ENCODE results near the gene VWA1. TPM values are rescaled to one million over a fixed set of nuclear protein-coding genes. Genes with fewer than 3 reads are reported as not detected.
A peak's percentile ranks its signal among the peaks of the same experiment; 100 is the strongest.
"Not testable (repeated sequence)": the region's sequence is repeated elsewhere in the genome, so short reads cannot be mapped to it uniquely, and the experiment has no call there.

VWA1 gene
- total RNA-seq, 4 donors from 2014 or later = 14.5 to 27.6 (median 19.8) TPM

DNA sequence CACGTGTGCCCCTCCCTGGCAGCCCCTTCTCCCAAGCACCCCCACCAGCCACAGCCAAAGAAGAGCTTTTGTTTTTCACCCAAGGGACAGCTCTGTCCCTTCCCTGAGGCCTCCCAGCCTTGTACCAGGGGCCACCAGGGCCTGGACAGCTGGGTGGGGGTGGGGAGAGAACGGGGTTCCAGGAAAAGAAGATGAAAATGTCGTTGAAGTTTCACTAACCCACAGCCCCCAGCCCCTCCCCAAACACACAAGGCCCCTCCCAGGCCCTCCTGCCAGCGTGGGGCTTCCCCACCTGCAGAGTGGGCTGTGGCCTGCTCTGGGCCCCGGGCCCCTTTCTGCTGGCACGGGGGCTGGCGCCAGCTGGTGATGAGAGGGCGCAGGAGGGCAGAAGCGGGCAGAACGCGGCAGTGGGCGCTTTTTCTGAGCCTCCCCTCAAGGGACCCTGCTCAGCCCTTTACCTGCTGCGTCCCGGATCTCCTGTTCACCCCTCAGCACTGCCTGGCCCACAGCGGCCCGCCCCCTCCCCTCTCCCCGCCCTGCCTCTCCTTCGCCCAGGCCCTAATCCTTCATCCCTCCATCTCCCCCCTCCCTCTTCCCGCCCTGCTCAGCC lies 8.9 kb upstream of the VWA1 start:
- Histone ChIP-seq H3K9me3 (no peaks in the 10 kb centered on the region), H3K4me1 (peaks cover 44% of the 10 kb centered on the region), H3K27me3 (peaks cover 14% of the 10 kb centered on the region), H3K4me3 (no peak overlapping the region), H3K27ac (no peak overlapping the region), H3K36me3 (no peaks in the 10 kb centered on the region)
- TF ChIP-seq EP300 (IDR thresholded peaks at IDR 0.05) = no peak
- TF ChIP-seq POLR2A (IDR thresholded peaks at IDR 0.05) = no peak
- no peak for TF ChIP-seq POLR2AphosphoS5 (IDR thresholded peaks at IDR 0.05)
- TF ChIP-seq, protein P1, sequence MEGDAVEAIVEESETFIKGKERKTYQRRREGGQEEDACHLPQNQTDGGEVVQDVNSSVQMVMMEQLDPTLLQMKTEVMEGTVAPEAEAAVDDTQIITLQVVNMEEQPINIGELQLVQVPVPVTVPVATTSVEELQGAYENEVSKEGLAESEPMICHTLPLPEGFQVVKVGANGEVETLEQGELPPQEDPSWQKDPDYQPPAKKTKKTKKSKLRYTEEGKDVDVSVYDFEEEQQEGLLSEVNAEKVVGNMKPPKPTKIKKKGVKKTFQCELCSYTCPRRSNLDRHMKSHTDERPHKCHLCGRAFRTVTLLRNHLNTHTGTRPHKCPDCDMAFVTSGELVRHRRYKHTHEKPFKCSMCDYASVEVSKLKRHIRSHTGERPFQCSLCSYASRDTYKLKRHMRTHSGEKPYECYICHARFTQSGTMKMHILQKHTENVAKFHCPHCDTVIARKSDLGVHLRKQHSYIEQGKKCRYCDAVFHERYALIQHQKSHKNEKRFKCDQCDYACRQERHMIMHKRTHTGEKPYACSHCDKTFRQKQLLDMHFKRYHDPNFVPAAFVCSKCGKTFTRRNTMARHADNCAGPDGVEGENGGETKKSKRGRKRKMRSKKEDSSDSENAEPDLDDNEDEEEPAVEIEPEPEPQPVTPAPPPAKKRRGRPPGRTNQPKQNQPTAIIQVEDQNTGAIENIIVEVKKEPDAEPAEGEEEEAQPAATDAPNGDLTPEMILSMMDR (IDR thresholded peaks at IDR 0.05) = no peak
- DNase-seq (ENCODE audit: low spot score in 2 of 2) = no peak
- 59% methylated on average over 16 of the region's 19 CpGs for WGBS

DNA sequence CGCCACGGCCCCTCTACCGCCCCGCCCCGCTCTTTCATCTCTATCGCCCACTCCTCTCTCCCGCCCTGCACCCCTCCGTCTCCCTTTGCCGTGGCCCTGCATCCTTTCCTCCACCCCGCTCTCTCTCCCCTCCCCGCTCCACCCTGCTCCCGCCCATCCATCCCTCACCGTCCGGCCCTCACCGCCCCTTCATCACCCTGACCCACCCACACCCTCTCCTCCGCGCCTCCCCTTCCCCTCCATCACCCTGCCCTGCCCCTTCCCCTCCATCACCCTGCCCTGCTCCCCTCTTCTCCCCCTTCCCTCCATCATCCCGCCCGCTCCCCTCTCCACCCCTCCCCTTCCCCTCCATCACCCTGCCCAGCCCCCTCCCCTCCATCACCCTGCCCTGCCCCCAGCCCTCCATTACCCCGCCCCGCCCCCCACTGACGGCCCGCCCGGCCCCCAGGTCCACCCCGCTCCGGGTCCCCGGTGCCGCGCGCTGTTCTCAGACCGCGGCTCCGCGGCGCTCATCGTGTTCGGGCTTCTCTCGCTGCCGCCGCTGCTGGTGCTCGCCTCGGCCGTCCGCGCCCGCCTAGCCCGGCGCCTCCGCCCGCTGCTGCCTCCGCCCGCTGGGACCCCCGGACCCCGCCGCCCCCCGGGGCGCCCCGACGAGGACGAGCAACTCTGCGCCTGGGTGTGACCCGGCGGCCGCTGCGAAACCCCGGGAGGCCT lies 8.2 kb upstream of the VWA1 start:
- Histone ChIP-seq H3K4me3 (peak overlapping the region; percentile 59), H3K36me3 (no peaks in the 10 kb centered on the region), H3K4me1 (peaks cover 44% of the 10 kb centered on the region), H3K27me3 (peaks cover 14% of the 10 kb centered on the region), H3K27ac (no peak overlapping the region), H3K9me3 (no peaks in the 10 kb centered on the region)
- 43% methylated on average over 19 of the region's 66 CpGs for WGBS
- no peak for TF ChIP-seq POLR2A (IDR thresholded peaks at IDR 0.05)
- TF ChIP-seq EP300 (IDR thresholded peaks at IDR 0.05) = no peak
- TF ChIP-seq, protein P1 (IDR thresholded peaks at IDR 0.05) = no peak
- no peak for TF ChIP-seq POLR2AphosphoS5 (IDR thresholded peaks at IDR 0.05)
- DNase-seq (ENCODE audit: low spot score in 2 of 2) = no peak

DNA sequence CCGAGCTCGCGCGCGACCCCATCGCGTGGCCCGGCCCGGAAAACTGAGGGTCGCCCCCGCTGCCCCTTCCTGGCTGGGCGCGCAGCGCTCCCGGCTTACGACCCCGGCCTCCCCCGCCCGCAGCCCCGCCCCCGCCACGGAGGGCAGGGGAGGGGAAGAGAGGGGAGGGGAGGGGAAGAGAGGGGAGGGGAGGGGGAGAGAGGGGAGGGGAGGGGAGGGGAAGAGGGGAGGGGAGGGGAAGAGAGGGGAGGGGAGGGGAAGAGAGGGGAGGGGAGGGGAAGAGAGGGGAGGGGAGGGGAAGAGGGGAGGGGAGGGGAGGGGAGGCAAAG lies 7.7 kb upstream of the VWA1 start:
- Histone ChIP-seq H3K4me3 (peak overlapping the region; percentile 59), H3K4me1 (peaks cover 45% of the 10 kb centered on the region), H3K36me3 (no peaks in the 10 kb centered on the region), H3K9me3 (no peaks in the 10 kb centered on the region), H3K27ac (no peak overlapping the region), H3K27me3 (peaks cover 14% of the 10 kb centered on the region)
- no CpG with 5 or more reads among the region's 22 CpGs for WGBS
- DNase-seq (ENCODE audit: low spot score in 2 of 2) = no peak
- TF ChIP-seq EP300 (IDR thresholded peaks at IDR 0.05) (no peak), POLR2AphosphoS5 (IDR thresholded peaks at IDR 0.05) (no peak)
- TF ChIP-seq, protein P1 (IDR thresholded peaks at IDR 0.05) = no peak

DNA sequence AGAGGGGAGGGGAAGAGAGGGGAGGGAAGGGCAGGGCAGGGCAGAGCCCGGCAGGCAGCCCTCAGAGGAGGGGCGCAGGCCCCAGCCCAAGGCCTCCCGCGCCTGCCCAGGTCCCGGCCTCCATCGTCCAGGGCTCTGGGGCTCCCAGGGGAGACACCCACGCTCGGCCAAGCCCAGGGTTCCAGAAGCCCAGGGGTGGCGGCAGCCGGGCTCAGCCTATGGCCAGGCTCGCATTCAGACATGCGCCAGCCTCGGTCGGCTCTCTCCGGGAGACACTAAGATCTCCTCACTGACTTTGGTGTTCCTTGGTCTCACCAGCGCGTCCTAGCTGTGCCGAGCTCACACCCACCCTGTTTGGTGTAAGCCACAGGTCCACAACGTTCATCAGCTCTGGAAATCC lies 7.3 kb upstream of the VWA1 start:
- WGBS = 79% methylated on average over 14 of the region's 19 CpGs
- no peak overlapping the region for H3K4me3 ChIP-seq
- TF ChIP-seq EP300 (IDR thresholded peaks at IDR 0.05) = no peak
- TF ChIP-seq POLR2AphosphoS5 (IDR thresholded peaks at IDR 0.05) = no peak
- TF ChIP-seq, protein P1 (IDR thresholded peaks at IDR 0.05) = no peak
- TF ChIP-seq POLR2A (IDR thresholded peaks at IDR 0.05) = no peak
- no peak overlapping the region for H3K27ac ChIP-seq
- no peaks in the 10 kb centered on the region for H3K36me3 ChIP-seq
- DNase-seq (ENCODE audit: low spot score in 2 of 2) = no peak
- H3K4me1 ChIP-seq = peaks cover 49% of the 10 kb centered on the region
- no peaks in the 10 kb centered on the region for H3K9me3 ChIP-seq
- peaks cover 14% of the 10 kb centered on the region for H3K27me3 ChIP-seq

DNA sequence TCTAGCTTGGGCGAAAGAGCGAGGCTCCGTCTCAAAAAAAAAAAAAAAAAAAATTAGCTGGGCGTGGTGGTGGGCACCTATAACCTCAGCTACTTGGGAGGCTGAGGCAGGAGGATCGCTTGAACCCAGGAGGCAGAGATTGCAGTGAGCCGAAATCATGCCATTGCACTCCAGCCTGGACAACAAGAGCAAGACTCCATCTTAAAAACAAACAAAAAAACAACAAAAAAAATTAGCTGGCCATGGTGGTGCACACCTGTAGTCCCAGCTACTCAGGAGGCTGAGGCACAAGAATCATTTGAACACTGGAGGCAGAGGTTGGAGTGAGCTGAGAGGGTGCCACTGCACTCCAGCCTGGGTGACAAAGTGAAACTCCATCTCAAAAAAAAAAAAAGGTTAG lies 6.5 kb upstream of the VWA1 start:
- H3K9me3 ChIP-seq; H3K36me3 ChIP-seq; H3K4me3 ChIP-seq; DNase-seq (ENCODE audit: low spot score in 2 of 2); H3K27ac ChIP-seq: not testable (repeated sequence)
- peaks cover 57% of the 10 kb centered on the region for H3K4me1 ChIP-seq
- peaks cover 14% of the 10 kb centered on the region for H3K27me3 ChIP-seq
- WGBS = 93% methylated on average over 6 of the region's 6 CpGs

Measured in suprapubic skin (tissue), 4 donors.